GM12878 (cell line): ENCODE measurements around the gene ARHGAP45. TPM values are rescaled to one million over a fixed set of nuclear protein-coding genes. Genes with fewer than 3 reads are reported as not detected.

ENCODE experiments used
- EZH2 ChIP-seq: IDR thresholded peaks from 2 replicates; pipeline ENCODE4 v1.6.1; 2012; ENCODE audit warnings: low read depth, mild to moderate bottlenecking, control low read depth, inconsistent platforms, low read length, borderline replicate concordance; ENCODE audit not compliant: control insufficient read depth
- JUND ChIP-seq: IDR thresholded peaks from 2 replicates; pipeline ENCODE4 v1.6.1; 2012; ENCODE audit warnings: low read depth, mild to moderate bottlenecking, low read length, improper control_type of control experiment, moderate library complexity
- KAT2A ChIP-seq: conservative IDR thresholded peaks from 2 replicates; pipeline ENCODE4 v1.6.1; 2011; ENCODE audit warnings: low read depth, low read length; ENCODE audit not compliant: control insufficient read depth
- NRF1 ChIP-seq: conservative IDR thresholded peaks from 2 replicates; pipeline ENCODE4 v1.6.1; 2011; ENCODE audit warnings: mild to moderate bottlenecking, low read depth, low read length, improper control_type of control experiment
- PKNOX1 ChIP-seq: fragments of 450-650 bp; IDR thresholded peaks from 2 replicates; pipeline ENCODE4 v1.6.1; 2016; ENCODE audit warnings: mild to moderate bottlenecking
- RBBP5 ChIP-seq: fragments of 200-600 bp; sonication (generic); conservative IDR thresholded peaks from 2 replicates; pipeline ENCODE4 v1.6.1; 2016
- SREBF1 ChIP-seq: IDR thresholded peaks from 2 replicates; pipeline ENCODE4 v1.6.1; 2012; ENCODE audit warnings: mild to moderate bottlenecking, low read length
- TARDBP ChIP-seq: IDR thresholded peaks from 2 replicates; pipeline ENCODE4 v1.6.1; 2016; ENCODE audit warnings: borderline replicate concordance
- TBL1XR1 ChIP-seq: IDR thresholded peaks from 2 replicates; pipeline ENCODE4 v1.6.1; 2012; ENCODE audit warnings: low read depth, low read length, improper control_type of control experiment
- WRNIP1 ChIP-seq: IDR thresholded peaks from 2 replicates; pipeline ENCODE4 v1.6.1; 2011; ENCODE audit warnings: low read depth, low read length, improper control_type of control experiment, borderline replicate concordance
- ZBTB11 ChIP-seq: fragments of 450-650 bp; formaldehyde crosslinking; IDR thresholded peaks from 2 replicates; pipeline ENCODE4 v1.5.0; 2022; ENCODE audit warnings: mild to moderate bottlenecking, missing genetic modification characterization
- ZNF384 ChIP-seq: IDR thresholded peaks from 2 replicates; pipeline ENCODE4 v1.6.1; 2012; ENCODE audit warnings: low read depth, mild to moderate bottlenecking, low read length, improper control_type of control experiment, borderline replicate concordance
- polyA plus RNA-seq, 11 experiments: library from polyadenylated mRNA; depleted of rRNA in 4 of 11; unstranded in 6 of 11; stranded (reverse) in 5 of 11; fragments of >200 nt; fragmentation: Nextera tagmentation in 4 of 11; fragmentation: Illumina TruSeq in 1 of 11; extraction: Ambion mirVana in 4 of 11; extraction: Trizol in 1 of 11; gene quantifications; 1 replicate in 1 of 11; 2 replicates in 10 of 11; pipeline versions ENCODE4 v1.2.1 to v1.2.3, GENCODE V29; 2011 to 2016; ENCODE audit warnings: inconsistent platforms in 2 of 11, missing spikeins in 2 of 11, low read depth in 1 of 11
- total RNA-seq, 4 experiments: library from RNA; depleted of rRNA in 3 of 4; stranded (reverse); fragments of >200 nt in 3 of 4; fragmentation: Illumina TruSeq in 1 of 4; extraction: Trizol in 1 of 4; gene quantifications; 2 replicates each; pipeline versions ENCODE4 v1.2.1 to v1.2.3, GENCODE V29; 2013 to 2021
- TF ChIP-seq, protein P1 (sequence below): fragments of 450-650 bp; IDR thresholded peaks from 2 replicates; pipeline ENCODE4 v1.6.1; 2018; ENCODE audit warnings: borderline replicate concordance, mild to moderate bottlenecking; ENCODE audit not compliant: partially characterized antibody

Gene ARHGAP45
- total and polyA plus RNA-seq, 10 of the 15 experiments (the other 5 are each of a cell fraction or from before 2014, with no cell fraction given): 1.4 to 151 (median 59.9) TPM

DNA sequence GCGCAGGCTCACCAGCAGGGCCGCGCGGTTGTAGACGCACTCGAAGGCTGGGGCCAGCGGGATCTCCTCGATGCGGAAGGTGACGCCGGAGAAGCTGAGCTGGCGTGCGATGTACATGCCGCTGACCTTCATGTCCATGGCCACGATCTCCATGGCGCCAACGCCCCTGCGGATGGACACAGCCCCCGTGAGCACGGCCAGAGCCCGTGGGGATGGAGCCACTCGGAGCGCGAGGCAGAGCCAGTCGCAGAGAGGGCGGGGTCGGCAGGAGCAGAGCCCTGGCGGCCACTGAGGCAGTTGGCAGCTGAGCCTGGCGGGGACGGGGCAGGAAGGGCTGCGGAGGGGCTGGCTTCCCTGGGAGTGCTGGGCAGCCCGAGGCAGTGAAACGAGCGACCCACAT, 52.0 kb downstream of the ARHGAP45 start (continued):
- TF ChIP-seq RBBP5 (no peak), ZBTB11 (CRISPR knock-in tag) (no peak), WRNIP1 (no peak), JUND (no peak), EZH2 (no peak), TARDBP (no peak), PKNOX1 (no peak), SREBF1 (no peak), NRF1 (no peak), TBL1XR1 (no peak), ZNF384 (no peak), KAT2A (no peak)
- TF ChIP-seq, protein P1, sequence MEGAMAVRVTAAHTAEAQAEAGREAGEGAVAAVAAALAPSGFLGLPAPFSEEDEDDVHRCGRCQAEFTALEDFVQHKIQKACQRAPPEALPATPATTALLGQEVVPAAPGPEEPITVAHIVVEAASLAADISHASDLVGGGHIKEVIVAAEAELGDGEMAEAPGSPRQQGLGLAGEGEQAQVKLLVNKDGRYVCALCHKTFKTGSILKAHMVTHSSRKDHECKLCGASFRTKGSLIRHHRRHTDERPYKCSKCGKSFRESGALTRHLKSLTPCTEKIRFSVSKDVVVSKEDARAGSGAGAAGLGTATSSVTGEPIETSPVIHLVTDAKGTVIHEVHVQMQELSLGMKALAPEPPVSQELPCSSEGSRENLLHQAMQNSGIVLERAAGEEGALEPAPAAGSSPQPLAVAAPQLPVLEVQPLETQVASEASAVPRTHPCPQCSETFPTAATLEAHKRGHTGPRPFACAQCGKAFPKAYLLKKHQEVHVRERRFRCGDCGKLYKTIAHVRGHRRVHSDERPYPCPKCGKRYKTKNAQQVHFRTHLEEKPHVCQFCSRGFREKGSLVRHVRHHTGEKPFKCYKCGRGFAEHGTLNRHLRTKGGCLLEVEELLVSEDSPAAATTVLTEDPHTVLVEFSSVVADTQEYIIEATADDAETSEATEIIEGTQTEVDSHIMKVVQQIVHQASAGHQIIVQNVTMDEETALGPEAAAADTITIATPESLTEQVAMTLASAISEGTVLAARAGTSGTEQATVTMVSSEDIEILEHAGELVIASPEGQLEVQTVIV: no peak
- TF ChIP-seq, all 136 proteins: peak for 0
